ENCODE data around the gene FOXL3. TPM values are rescaled to one million over a fixed set of nuclear protein-coding genes. Genes with fewer than 3 reads are reported as not detected.

Gene FOXL3
- total and polyA plus RNA-seq, 2 experiments from 2014 or later, result not detected

DNA sequence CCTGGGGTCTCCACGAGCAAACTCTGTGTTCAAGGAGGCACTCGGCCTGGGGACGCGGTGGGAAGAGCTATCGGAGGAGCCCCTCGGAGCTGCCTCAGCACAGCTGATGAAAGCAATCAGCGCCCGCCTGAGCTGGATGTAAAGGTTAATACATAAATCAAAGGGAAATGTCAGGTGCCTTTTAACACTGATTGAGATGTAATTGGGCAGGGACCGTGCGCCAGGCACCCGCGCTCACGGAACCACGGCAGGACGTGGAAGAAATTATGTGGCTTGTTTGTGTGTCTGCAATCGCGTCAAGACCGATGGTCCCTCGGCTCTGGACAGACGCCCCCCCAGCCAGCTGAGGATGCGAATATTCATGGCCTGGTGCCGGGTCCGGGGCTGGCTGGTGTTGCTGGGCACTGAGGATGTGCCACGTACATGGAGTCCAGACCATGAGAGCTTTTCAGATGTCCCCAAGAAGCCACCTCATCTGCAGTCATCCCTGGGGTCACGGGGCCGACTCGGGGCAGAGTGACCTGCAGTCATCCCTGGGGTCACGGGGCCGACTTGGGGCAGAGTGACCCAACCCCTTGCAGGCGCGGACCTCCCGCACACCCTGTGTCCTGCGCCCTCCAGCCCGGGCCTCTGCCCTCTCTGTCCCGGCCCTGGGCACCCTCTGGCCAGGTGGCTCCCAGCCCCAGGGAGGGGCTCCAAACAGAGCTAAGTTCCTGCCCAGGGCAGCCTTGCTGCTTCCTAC is 15.6 kb downstream of the FOXL3 start (continued):
- TF ChIP-seq, protein P1, sequence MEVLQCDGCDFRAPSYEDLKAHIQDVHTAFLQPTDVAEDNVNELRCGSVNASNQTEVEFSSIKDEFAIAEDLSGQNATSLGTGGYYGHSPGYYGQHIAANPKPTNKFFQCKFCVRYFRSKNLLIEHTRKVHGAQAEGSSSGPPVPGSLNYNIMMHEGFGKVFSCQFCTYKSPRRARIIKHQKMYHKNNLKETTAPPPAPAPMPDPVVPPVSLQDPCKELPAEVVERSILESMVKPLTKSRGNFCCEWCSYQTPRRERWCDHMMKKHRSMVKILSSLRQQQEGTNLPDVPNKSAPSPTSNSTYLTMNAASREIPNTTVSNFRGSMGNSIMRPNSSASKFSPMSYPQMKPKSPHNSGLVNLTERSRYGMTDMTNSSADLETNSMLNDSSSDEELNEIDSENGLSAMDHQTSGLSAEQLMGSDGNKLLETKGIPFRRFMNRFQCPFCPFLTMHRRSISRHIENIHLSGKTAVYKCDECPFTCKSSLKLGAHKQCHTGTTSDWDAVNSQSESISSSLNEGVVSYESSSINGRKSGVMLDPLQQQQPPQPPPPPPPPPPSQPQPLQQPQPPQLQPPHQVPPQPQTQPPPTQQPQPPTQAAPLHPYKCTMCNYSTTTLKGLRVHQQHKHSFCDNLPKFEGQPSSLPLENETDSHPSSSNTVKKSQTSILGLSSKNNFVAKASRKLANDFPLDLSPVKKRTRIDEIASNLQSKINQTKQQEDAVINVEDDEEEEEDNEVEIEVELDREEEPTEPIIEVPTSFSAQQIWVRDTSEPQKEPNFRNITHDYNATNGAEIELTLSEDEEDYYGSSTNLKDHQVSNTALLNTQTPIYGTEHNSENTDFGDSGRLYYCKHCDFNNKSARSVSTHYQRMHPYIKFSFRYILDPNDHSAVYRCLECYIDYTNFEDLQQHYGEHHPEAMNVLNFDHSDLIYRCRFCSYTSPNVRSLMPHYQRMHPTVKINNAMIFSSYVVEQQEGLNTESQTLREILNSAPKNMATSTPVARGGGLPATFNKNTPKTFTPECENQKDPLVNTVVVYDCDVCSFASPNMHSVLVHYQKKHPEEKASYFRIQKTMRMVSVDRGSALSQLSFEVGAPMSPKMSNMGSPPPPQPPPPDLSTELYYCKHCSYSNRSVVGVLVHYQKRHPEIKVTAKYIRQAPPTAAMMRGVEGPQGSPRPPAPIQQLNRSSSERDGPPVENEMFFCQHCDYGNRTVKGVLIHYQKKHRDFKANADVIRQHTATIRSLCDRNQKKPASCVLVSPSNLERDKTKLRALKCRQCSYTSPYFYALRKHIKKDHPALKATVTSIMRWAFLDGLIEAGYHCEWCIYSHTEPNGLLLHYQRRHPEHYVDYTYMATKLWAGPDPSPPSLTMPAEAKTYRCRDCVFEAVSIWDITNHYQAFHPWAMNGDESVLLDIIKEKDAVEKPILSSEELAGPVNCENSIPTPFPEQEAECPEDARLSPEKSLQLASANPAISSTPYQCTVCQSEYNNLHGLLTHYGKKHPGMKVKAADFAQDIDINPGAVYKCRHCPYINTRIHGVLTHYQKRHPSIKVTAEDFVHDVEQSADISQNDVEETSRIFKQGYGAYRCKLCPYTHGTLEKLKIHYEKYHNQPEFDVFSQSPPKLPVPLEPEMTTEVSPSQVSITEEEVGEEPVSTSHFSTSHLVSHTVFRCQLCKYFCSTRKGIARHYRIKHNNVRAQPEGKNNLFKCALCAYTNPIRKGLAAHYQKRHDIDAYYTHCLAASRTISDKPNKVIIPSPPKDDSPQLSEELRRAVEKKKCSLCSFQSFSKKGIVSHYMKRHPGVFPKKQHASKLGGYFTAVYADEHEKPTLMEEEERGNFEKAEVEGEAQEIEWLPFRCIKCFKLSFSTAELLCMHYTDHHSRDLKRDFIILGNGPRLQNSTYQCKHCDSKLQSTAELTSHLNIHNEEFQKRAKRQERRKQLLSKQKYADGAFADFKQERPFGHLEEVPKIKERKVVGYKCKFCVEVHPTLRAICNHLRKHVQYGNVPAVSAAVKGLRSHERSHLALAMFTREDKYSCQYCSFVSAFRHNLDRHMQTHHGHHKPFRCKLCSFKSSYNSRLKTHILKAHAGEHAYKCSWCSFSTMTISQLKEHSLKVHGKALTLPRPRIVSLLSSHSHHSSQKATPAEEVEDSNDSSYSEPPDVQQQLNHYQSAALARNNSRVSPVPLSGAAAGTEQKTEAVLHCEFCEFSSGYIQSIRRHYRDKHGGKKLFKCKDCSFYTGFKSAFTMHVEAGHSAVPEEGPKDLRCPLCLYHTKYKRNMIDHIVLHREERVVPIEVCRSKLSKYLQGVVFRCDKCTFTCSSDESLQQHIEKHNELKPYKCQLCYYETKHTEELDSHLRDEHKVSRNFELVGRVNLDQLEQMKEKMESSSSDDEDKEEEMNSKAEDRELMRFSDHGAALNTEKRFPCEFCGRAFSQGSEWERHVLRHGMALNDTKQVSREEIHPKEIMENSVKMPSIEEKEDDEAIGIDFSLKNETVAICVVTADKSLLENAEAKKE (CRISPR knock-in tag; IDR thresholded peaks at IDR 0.05), result no peak
- TF ChIP-seq, protein P2, sequence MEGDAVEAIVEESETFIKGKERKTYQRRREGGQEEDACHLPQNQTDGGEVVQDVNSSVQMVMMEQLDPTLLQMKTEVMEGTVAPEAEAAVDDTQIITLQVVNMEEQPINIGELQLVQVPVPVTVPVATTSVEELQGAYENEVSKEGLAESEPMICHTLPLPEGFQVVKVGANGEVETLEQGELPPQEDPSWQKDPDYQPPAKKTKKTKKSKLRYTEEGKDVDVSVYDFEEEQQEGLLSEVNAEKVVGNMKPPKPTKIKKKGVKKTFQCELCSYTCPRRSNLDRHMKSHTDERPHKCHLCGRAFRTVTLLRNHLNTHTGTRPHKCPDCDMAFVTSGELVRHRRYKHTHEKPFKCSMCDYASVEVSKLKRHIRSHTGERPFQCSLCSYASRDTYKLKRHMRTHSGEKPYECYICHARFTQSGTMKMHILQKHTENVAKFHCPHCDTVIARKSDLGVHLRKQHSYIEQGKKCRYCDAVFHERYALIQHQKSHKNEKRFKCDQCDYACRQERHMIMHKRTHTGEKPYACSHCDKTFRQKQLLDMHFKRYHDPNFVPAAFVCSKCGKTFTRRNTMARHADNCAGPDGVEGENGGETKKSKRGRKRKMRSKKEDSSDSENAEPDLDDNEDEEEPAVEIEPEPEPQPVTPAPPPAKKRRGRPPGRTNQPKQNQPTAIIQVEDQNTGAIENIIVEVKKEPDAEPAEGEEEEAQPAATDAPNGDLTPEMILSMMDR (conservative IDR thresholded peaks at IDR 0.05; ENCODE audit: low read depth in 2 of 2), result no peak
- TF ChIP-seq ZNF331 (CRISPR knock-in tag; IDR thresholded peaks at IDR 0.05; ENCODE audit: low read depth), result no peak
- no peak for TF ChIP-seq POLR2AphosphoS5 (IDR thresholded peaks at IDR 0.05; ENCODE audit: low read depth)
- no peak for TF ChIP-seq ZNF114 (CRISPR knock-in tag; IDR thresholded peaks at IDR 0.05)
- TF ChIP-seq EZH2 (IDR thresholded peaks at IDR 0.05; ENCODE audit: low read depth, unreplicated experiment), result no peak

DNA sequence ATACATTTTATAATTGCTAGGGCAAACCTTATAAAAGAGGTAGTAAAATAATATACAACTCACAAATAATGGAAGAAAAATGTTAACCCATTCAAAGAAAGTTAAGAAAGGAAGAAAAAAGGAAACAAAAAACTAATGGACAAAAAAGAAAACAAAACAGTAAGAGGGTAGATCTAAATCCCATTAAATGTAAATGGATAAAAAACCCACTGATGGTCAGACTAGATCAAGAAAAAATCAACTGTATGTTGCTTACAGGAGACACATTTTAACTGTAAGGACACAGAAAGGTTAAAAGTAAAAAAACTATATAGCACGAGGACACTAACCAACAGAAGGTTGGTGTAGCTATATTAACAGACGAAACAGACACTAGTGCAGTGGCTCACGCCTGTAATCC is 18.0 kb downstream of the FOXL3 start:
- peaks cover 25% of the 10 kb centered on the region for H3K36me3 Mint-ChIP-seq (ENCODE audit: low read depth)
- H3K4me1 Mint-ChIP-seq, result no peaks in the 10 kb centered on the region; the same call in 2 of the 3 replicates
- H3K9me3 Mint-ChIP-seq, result peaks cover 61% of the 10 kb centered on the region
- H3K27ac Mint-ChIP-seq, result no peak overlapping the region
- ATAC-seq (no peak), DNase-seq (ENCODE audit: low spot score) (no peak)
- H3K79me2 ChIP-seq (replicated peaks; ENCODE audit: insufficient read depth), result no peaks in the 10 kb centered on the region
- no peaks in the 10 kb centered on the region for H3K27me3 ChIP-seq (ENCODE audit: insufficient read depth)
- H3K27ac ChIP-seq (ENCODE audit: low read depth), result no peak overlapping the region
- H2AFZ ChIP-seq, result no peak overlapping the region
- no peaks in the 10 kb centered on the region for H3K9me2 ChIP-seq (ENCODE audit: insufficient read depth)
- peaks cover 4% of the 10 kb centered on the region for H3K27me3 Mint-ChIP-seq (ENCODE audit: insufficient read depth, low read depth, poor library complexity)
- no peaks in the 10 kb centered on the region for H3F3A ChIP-seq (replicated peaks; ENCODE audit: low read depth)
- no peaks in the 10 kb centered on the region for H4K20me1 ChIP-seq (replicated peaks; ENCODE audit: insufficient read depth)
- H3K4me2 ChIP-seq, result no peak overlapping the region
- no peak overlapping the region for H3K4me3 ChIP-seq
- H3K4me1 ChIP-seq (ENCODE audit: insufficient read depth), result no peaks in the 10 kb centered on the region
- H3K4me3 Mint-ChIP-seq, result no peak overlapping the region
- H3K36me3 ChIP-seq (ENCODE audit: insufficient read depth), result no peaks in the 10 kb centered on the region
- TF ChIP-seq, protein P3, sequence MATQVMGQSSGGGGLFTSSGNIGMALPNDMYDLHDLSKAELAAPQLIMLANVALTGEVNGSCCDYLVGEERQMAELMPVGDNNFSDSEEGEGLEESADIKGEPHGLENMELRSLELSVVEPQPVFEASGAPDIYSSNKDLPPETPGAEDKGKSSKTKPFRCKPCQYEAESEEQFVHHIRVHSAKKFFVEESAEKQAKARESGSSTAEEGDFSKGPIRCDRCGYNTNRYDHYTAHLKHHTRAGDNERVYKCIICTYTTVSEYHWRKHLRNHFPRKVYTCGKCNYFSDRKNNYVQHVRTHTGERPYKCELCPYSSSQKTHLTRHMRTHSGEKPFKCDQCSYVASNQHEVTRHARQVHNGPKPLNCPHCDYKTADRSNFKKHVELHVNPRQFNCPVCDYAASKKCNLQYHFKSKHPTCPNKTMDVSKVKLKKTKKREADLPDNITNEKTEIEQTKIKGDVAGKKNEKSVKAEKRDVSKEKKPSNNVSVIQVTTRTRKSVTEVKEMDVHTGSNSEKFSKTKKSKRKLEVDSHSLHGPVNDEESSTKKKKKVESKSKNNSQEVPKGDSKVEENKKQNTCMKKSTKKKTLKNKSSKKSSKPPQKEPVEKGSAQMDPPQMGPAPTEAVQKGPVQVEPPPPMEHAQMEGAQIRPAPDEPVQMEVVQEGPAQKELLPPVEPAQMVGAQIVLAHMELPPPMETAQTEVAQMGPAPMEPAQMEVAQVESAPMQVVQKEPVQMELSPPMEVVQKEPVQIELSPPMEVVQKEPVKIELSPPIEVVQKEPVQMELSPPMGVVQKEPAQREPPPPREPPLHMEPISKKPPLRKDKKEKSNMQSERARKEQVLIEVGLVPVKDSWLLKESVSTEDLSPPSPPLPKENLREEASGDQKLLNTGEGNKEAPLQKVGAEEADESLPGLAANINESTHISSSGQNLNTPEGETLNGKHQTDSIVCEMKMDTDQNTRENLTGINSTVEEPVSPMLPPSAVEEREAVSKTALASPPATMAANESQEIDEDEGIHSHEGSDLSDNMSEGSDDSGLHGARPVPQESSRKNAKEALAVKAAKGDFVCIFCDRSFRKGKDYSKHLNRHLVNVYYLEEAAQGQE (IDR thresholded peaks at IDR 0.05; ENCODE audit: unreplicated experiment), result no peak
- TF ChIP-seq EZH2 (IDR thresholded peaks at IDR 0.05; ENCODE audit: low read depth, unreplicated experiment) (no peak), JUNB (IDR thresholded peaks at IDR 0.05; ENCODE audit: unreplicated experiment) (no peak)
- TF ChIP-seq, protein P4, sequence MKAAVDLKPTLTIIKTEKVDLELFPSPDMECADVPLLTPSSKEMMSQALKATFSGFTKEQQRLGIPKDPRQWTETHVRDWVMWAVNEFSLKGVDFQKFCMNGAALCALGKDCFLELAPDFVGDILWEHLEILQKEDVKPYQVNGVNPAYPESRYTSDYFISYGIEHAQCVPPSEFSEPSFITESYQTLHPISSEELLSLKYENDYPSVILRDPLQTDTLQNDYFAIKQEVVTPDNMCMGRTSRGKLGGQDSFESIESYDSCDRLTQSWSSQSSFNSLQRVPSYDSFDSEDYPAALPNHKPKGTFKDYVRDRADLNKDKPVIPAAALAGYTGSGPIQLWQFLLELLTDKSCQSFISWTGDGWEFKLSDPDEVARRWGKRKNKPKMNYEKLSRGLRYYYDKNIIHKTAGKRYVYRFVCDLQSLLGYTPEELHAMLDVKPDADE (IDR thresholded peaks at IDR 0.05), result no peak

All from GM23338 (cell line).